HG03521 (cell line): Measurements from ENCODE around the gene CSNK1G1.
"Not testable (repeated sequence)": the region's sequence is repeated elsewhere in the genome, so short reads cannot be mapped to it uniquely, and the experiment has no call there.

Experiments
- ATAC-seq: cut with Tn5 transposase; IDR thresholded peaks from one replicate; pipeline ENCODE4 v1.9.1; 2021; ENCODE audit warnings: mild to moderate bottlenecking, moderate library complexity; ENCODE audit not compliant: unreplicated experiment

Gene CSNK1G1

DNA sequence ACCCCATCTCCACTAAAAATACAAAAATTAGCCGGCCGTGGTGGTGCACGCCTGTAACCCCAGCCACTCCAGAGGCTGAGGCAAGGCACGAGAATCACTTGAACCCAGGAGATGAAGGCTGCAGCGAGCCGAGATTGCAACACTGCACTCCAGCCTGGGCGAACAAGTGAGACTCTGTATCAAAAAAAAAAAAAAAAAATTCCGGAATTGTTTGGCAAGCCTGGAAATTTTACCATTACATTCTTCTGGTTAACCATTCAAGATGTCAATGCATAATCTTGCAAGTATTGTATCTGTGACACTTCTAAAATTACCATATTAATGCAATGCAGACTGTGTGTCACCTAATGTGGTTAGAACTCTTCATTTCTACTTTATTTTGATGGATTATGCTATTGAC is 67.0 kb downstream of the CSNK1G1 start:
- ATAC-seq, result no peak

DNA sequence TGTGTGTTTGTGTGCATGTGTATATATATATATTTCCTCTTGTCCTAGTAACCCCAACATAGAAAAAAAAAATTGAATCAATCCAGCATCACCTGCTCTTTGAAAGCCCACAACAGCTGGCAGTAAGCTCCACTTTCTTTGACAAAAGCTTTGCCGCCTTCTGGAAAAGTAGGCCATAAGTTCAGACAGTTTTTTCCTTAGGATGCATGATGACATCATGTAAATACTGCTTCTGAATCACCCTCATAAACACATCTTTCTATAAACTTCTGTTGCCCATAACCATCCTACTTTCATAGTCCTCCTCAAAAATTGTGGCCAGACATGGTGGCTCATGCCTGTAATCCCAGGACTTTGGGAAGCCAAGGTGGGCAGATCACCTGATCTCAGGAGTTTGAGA is 67.4 kb downstream of the CSNK1G1 start:
- ATAC-seq, result no peak

DNA sequence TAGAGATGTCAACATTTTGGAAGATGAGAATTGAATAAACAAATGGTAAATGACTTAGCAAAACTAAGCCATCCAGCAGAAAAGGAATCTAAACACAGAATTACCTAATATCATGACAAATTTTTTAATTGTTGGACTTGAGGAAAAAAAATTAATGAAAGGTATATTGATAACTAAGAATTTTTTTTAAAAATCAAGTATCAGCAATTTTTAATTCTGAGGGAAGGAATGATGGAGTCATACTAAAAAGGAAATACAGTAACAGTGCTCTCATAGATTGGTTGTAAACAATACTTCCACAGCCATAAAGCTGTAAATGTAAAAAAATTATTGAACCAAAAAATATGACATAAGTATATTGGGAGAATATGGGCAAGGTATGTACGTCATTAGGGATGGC is 68.0 kb downstream of the CSNK1G1 start:
- ATAC-seq, result no peak

DNA sequence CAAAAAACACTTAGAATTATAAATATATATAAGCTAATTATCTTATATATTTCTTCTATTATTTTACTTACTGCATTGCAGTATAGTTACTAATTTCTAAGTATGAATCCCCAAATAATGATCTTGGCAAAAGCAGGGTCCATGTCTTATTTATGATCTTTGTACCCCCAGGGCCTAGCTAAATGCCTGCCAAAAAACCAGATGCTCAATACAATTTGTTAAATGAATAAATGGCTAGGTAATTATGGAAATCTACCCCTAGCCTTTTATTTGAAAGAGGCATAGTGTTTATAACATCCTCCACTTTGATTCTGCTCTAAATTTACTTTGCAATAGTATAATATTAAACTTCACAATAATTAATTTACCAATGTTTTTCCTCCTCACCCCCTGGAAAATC is 69.5 kb downstream of the CSNK1G1 start:
- ATAC-seq, result no peak

DNA sequence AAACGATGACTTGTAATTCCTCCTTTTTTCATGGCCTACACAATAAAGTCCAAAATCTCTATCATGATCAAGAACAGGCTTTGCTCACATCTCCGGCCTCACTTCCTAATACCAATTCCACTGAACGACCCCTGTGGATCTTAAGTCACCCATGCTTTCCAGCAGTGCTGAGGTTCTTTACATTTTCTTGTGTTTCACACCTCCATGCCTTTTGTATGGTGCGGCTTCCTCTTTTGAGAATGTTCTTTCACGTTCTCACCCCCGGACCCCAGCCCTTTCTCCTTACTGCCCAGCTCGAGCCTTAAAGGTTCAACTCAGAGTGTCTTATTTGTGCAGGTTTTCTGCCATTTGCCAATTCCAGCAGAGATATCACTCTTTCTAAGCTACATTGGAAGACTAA is 70.1 kb downstream of the CSNK1G1 start:
- ATAC-seq, result no peak

DNA sequence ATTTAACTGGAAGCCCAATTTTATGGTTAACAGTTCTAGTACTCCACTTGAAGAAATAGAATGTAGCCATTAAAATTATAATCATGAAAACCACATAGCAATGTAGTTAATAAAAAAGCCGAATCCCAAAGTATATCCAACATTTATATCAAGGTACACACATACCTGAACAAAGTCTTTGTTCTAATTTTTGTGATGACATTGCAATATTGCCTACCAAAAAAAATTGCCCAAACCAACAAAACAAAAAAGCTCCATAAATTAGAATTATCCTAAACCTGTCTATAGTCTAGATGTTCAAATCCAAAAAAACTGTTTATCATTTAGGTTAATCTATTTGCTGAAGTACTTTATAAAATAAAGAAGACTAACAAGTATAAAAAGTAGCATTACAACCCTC is 70.8 kb downstream of the CSNK1G1 start:
- ATAC-seq, result no peak

DNA sequence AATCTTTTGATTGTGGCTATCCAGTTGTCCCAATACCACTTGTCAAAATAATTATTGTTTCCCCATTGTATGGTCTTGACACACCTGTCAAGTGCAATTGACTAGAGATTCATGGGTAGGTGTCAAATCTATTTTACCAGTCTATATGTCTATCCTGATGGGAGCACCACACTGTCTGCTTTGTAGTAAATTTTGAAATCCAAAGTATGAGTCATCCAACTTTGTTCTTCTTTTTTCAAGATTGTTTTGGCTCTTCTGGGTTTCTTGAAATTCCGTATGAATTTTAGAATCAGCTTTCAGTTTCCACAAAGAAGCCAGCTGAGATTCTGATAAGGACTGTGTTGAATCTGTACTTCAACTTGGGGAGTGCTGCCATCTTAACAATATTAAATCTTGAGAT is 71.9 kb downstream of the CSNK1G1 start:
- no peak for ATAC-seq

DNA sequence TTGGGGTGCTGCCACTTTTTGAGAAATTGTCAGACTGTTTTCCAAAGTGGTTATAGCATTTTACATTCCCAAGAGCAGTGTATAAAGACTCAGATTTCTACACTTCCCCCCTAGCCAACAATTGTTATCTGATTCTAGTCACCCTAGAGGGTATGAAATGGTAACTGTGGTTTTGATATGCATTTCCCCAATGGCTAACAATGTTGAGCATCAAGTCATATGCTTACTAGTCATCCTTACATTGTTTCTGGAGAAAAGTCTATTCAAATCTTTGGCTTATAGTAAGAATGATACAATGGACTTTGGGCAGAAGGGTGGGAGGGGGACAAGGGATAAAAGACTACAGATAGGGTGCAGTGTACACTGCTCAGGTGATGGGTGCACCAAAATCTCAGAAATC is 73.3 kb downstream of the CSNK1G1 start:
- no peak for ATAC-seq

DNA sequence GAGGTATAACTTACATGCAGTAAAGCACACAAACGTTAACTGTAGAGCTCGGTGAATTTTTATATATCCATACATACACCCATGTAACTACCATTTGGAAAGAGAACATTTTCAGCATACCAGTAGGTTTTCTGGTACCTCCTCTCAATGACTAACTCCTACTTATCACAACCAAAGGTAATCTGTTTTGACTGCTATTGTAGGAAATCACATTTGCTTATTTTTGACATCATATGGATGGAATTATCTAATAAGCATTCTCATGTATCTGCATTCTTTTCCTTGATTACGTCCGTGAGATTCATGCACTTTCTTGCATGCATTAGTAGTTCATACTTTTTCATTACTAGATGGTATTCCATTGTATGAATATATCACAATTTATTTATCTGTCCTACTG is 76.8 kb downstream of the CSNK1G1 start:
- ATAC-seq, result no peak

DNA sequence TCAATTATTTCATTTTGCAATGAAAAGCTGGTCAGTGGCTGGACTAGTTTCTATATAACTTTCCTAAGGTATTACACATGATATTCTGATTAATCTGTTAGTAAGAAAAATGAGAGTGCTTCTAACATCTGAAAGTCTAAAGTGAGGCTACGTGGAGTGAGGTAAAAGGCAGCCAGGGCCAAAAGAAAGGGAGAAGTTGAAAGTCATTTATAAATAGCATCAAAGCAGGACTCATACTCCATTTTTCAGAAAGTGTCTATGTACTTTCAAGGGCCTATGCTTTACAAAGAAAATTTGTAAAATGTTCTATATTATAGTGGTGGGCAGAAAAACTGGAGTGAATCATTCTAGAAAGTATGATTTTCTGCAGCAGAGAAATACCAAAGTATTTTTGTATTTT is 80.0 kb downstream of the CSNK1G1 start:
- no peak for ATAC-seq

DNA sequence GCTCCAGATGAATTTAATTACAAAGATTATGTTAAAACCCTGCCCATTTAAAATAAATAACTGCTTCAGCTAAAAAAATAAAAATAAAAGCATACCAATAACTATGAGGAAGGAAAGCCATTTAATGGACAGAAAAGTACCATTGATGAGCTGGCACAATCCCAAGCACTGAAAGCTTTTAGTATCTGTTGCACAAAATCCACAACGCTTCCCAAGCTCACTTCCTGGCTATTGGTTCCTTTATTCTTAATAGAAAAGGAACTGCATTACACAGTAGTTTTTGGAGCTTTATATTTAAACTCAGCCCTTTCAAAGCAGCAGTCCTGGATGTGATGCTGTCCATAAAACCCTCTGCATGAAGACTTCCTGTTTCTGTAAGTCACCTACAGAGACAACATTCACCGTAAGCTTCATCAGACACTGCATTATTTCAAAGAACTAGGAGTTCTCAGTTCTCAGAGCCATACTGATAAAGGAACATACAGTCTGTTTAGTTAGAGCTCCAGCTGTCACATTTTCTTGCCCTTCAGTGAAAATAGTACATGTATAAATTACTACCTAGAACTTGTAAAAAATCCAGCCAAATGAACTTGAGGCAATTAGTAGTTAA is 81.5 kb downstream of the CSNK1G1 start:
- no peak for ATAC-seq

DNA sequence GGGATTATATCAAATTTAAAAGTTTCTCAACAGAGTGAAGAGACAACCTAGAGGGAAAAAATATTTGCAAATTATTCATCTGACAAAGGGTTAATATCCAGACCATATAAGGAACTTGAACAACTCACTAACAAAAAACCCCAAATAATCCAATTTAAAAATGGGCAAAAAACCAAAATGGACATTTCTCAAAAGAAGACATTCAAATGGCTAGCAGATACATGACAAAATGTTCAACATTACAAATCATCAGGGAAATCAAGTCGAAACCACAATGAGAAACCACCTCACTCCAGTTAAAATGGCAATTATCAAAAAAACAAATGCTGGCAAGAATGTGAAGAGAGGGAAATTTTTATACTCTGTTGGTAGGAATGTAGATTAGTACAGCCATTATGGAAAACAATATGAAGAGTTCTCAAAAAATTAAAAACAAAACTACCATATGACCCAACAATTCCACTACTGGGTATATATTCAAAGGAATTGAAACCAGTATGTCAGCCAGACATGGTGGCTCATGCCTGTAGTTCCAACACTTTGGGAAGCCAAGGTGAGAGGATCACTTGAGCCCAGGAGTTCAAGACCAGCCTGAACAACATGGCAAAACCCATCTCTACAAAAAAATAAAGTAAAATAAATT is 88.5 kb downstream of the CSNK1G1 start:
- ATAC-seq, result no peak

DNA sequence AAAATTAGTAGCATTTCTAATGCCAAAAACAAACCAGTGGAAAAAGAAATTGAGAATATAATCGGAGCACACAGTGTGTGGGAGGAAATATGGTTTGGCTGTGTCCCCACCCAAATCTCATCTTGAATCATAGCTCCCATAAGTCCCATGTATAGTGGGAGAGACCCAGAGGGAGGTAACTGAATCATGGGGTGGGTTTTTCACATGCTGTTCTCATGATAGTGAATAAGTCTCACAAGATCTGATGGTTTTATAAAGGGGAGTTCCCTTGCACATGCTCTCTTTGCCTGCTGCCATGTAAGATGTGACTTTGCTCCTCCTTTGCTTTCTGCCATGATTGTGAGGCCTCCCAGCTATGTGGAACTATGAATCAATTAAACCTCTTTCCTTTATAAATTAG is 90.8 kb downstream of the CSNK1G1 start:
- ATAC-seq, result not testable (repeated sequence)

DNA sequence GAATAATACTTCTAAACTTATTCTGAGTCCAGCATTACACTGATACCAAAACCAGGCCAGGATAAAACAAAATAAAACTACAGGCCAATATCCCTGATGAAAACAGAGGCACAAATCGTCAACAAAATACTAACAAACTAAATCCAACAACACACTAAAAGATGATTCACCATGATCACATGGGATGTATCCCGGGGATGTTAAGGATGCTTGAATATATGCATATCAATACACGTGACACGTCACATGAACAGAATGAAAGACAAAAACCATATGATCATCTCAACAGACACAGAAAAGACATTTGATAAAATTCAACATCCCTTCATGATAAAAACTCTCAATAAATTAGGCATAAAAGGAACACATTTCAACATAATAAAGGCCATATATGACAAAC is 91.5 kb downstream of the CSNK1G1 start:
- no peak for ATAC-seq

DNA sequence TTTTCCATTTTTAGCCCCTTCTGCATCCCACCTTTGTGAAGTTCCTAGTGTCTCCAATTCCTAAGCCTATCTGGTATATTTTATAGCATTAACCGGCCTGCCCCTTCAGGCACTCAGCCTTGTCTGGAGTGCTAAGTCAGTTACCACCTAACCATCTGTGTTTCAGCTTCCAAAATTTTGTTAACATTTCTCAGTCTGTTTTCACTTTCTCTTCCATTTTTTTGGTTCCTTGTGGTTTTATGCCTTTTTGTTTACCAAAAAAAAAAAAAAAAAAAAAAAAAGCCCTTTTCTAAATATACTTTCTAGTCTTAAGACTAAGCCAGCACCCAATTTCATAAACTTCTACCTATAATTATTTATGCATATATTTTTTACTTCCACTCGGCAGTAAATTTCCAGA is 92.4 kb downstream of the CSNK1G1 start:
- ATAC-seq, result no peak

DNA sequence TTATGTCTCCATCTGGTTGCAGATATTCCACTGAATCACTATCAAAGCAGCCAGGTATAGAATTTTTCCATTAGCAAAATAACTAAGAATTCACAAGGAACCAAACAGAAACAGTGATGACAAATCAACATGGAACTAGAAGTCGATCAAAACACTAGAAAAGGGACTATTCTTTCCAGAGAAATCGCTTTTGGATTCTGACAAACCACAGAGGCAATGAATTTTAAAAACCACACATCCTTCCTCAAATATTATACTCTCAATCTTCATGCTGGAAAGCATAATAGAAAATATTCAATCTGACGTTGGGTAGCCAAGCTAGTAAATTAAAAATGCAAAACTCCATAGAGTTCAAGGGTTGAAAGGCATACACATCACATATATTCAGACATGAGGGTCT is 99.9 kb downstream of the CSNK1G1 start:
- ATAC-seq, result no peak

DNA sequence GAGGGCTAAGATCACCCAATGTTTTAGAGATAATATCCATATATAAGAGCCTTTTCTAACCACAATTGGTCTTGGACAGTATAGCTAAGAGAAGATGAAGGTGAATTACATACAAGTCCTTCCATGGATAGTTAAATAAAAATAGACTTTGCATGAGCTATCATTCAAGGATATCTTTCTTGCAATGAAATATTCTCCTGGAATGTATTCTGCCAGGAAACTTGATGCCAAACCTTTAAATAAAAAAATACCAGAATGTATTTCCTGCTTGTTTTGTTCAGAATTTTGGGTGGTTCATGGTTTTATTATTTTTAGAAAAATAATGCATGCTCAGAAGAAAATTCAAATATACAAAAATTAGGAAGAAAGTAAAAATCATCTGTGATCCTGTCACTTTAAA is 104.3 kb downstream of the CSNK1G1 start:
- no peak for ATAC-seq

DNA sequence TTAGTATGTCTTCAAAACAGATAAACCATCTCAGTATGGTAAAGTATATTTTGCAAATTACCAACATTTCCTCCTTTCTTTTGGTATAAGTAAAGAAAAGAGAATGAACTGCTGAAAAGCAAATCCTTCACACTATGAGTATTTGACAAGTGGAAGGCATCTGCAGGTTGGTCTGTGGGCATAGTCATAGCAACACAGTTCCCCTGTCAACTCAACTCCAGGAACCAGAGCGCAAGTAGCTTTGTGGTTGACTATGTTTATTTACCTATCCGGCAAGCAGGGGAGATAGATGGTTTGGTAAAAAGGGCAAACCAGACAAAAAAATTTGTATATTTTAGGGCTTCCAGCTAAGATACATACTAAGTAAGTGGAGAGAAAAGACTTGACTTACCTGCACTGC is 104.9 kb downstream of the CSNK1G1 start:
- ATAC-seq, result no peak

DNA sequence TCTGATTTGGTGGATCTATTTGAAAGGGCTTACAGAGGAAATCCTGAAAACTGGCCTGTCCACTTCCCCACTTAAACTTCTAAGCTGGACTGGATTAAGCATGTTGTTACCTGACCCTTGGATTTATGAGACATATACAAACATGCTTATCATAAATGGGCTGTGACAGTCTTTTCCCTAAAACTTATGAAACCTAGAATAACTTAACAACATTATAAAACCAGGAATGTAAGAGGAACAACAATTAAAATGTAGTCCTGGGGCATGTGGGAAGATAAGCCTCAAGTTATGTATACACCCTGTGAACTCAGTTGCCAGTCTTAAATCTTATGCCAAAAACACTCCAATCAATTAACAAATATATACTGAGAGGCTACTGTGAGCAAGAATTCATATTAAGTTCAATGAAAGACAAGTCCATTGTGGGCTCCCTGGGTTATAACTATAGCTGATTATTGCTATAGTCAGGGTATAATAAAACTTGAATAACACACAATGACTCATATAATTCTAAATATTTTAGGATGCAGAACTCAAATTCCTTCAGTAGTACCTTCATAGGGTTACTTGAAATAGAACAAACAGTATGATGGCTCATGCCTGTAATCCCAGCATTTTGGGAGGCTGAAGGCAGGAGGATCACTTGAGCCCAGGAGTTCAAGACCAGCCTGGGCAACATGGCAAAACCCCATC is 105.9 kb downstream of the CSNK1G1 start:
- no peak for ATAC-seq

DNA sequence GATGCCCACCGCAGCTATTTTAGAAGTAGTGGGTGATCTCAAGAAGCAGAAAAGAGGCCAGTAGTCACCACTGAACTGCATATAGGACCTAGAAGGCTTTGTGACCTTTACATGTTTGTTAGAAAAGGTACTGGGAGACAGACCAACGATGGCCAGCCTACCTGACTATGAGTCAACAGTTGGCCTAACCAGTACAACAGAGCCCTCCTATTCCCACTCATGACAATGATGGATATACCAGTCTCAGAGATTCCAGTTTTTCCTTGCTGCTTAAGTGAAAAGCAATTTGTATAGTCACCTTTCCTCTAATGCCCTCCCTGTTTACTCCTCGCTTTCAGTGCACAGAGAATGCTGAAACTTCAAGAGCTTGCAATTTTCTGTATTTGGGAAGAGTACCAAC is 106.6 kb downstream of the CSNK1G1 start:
- ATAC-seq, result no peak

DNA sequence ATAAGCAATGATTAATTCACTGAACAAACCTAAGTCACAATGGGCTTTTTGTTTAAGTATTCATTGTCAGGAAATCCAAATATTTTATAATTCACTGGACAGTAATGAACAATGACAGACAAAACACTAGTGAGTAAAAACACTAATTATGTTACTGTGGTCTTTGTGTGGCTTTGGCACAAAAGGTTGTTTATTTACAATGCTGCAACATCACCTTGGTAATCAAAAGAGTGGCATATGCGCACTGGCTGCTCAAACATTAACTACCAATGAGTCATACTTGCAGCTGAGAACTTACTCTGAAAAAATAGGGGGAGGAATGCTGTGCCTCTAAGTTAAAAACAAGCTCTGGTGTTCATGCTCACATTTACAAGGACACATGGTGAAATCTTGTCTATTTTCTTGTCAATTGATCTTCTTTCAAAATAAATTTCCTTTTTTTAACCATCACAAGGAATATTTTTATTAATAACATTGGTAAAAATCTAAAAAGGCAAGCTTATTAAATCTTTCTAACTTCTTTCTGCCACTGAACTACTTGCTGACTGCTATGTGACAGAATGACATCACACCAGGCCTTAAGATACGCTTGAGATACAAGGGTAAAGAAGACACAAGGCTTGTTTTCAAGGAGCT is 107.9 kb downstream of the CSNK1G1 start:
- ATAC-seq, result peak; percentile 57

DNA sequence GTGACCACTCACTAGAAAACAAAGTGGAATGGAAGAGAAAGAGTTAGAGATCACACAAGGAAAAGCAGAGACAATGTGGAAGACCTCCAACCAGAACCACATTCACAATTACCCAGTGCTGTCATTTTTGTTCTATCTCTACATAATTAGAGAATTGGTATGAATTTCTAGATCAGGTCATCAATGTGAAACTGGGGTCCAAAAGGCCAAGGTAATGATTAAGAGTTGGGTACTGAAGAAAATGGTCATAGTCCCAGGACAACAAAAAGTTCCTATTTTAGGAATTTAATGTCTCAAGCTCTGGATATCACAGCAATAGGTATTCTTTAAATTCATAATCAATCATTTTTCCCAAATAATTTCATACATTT is 108.5 kb downstream of the CSNK1G1 start:
- ATAC-seq, result no peak
